NK-92 (cell line): ENCODE results near the gene FGD3.
"Not testable (repeated sequence)": the region's sequence is repeated elsewhere in the genome, so short reads cannot be mapped to it uniquely, and the experiment has no call there.

Experiments used
- DNase-seq: peaks from one replicate; lab custom pipeline; 2025; ENCODE audit not compliant: unreplicated experiment; lab: John Stamatoyannopoulos, UW

The FGD3 gene

DNA sequence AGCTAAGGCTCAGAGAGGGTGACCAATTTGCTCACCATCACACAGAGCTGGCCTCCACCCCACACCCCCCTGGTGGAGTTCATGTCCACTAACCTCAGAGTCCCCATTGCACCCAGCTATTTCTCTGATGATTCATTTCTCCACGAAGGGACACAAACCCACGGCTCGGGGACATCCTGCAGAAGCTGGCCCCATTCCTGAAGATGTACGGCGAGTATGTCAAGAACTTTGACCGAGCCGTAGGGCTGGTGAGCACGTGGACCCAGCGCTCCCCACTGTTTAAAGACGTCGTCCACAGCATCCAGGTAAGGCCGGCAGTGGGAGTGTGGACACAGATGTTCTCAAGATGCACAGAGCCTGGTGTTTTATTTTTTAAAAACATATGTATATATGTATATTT, 58.6 kb downstream of the FGD3 start:
- no peak for DNase-seq

GRCh38 chr9:93007529-93008058, 60.3 kb downstream of the FGD3 start:
- no peak for DNase-seq

DNA sequence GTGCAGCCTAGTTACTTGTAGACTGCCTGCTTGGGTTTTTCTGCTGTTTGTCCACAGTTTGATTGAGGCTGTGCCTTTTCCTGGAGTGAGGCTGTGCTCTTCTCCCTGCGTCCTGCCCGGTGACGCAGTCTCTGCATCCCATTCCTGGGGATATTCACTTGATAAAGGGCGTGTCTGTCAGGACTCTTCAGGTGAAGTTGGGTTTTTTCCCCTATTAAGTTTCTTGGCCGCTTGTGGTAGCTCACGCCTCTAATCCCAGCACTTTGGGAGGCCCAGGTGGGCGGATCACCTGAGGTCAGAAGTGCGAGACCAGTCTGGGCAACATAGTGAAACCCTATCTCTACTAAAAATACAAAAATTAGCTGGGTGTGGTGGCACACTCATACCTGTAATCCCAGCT, 61.1 kb downstream of the FGD3 start:
- no peak for DNase-seq

DNA sequence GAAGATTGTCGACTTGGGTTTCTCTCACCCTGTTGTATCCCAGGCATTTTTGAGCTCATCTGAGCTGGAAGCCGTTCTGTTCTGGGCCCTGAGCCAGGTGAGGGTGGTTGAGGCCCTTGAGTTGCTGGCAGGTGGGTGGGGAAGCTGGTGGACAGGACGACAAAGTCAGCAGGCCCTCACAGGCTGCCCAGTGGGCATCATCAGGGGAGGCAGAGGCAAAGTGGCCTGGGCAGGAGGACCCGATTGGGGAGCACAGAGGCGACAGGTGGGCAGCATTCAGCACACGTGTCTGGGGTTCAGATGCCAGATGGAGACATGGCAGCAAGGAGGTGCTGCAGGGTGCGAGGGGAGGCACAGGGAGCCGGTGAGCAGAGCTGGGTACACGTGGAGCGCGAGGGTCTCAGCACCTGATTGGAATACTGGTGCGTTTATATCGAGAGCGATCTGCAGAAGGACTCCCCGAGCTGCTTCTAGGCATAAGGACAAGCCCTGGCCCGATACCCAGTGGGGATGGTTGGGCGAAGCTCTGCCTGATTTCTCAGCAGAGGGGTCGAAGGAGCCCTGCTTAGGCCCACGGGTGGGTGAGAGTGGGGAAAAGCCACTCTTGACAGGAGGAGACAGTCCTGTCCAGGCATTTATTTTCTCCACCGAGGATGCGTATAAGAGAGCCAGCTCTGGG, 62.2 kb downstream of the FGD3 start:
- DNase-seq = no peak

GRCh38 chr9:93010056-93010455, 62.7 kb downstream of the FGD3 start:
- no peak for DNase-seq

GRCh38 chr9:93010704-93011103, 63.4 kb downstream of the FGD3 start:
- no peak for DNase-seq

DNA sequence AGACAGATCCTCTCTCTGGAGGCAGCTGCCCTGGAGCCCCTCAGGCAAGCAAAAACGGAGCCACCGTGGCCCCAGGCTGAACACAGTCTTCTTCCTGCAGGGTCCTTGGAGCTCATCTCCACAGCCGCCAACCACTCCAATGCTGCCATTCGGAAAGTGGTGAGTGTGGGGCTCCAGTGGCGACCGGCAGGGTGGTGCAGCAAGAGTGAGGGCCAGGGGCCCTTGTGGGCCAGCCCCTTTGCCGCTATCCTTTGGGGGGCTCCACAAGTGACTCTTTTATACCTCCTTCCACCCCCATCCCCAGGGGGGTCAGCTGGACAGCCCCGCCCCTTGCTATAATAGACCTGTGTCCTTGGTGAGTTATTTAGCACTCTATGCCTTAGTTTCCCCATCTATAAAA, 63.8 kb downstream of the FGD3 start:
- no peak for DNase-seq

DNA sequence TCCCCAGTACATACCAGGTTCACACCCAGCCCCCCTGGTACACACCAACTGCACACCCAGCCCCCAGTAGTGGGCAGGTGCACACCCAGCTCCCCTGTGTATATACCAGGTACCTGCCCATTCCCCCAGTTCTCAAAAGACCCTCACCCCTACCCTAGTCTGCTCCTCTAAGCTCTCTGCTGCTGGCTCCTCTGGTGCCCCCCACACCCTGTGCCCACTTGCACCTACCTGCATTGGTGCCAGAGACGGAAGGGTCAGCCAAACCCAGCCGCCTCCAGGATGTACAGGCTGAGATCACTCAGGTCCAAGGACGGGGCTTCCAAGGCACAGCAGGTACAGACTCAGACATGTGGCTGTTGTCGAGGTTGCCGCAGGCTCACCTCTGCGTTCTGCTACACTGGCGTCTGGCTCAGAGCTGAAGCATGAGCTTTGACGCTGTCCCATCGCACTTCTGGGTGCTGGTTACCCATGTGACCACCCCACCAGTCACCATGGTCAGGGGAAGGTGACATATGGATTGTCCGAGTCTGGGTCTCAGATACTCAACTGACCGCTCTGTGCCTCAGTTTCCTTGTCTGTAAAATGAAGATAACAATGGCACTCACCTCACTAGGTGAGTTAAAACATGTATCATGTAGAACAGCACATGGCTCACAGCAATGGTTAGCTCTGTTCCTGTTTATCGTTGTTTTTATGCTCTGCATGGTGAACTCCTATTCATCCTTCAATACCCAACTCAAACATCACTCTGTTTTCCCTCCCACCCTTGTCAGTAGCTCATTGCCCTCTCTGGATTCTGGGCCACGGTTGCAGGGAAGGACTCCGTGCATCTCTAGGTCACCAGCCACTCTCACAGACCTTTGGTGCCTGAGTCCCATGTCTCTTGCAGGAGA, 65.9 kb downstream of the FGD3 start:
- no peak for DNase-seq

DNA sequence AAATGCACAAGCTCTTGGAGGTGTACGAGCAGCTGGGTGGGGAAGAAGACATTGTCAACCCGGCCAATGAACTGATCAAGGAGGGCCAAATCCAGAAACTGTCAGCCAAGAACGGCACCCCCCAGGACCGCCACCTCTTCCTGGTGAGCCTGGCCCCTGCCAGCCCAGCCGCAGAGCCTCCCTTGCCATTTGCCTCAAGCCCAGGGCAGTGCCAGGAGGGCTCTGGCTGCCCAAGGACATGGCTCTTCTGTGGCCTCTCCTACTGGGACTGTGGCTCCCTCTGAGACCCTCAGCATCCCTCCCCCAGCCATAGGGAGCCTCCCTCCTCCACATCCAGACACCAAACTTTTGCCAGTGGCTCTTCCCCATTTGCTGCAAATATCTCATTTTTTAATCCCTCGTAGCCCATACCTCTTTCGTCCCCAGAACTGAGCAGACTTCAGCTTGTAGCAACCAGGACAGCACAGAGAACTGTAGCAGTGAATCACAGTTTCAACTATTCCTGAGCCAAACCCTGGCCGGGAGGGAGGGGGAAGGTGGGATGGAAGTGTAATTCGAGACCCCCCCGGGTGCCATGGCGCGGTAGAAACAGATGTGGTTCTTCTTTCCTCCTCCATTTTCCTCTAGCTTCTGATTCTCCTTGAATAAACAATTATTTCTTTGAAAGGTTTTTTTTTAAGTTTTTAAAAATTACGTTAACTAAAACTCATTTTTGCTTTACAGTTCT, 66.7 kb downstream of the FGD3 start:
- DNase-seq = no peak

GRCh38 chr9:93015190-93015589, 67.9 kb downstream of the FGD3 start:
- DNase-seq = not testable (repeated sequence)

- no peak for DNase-seq
Observed at GRCh38 chr9:93017621-93018020, 70.3 kb downstream of the FGD3 start.

DNA sequence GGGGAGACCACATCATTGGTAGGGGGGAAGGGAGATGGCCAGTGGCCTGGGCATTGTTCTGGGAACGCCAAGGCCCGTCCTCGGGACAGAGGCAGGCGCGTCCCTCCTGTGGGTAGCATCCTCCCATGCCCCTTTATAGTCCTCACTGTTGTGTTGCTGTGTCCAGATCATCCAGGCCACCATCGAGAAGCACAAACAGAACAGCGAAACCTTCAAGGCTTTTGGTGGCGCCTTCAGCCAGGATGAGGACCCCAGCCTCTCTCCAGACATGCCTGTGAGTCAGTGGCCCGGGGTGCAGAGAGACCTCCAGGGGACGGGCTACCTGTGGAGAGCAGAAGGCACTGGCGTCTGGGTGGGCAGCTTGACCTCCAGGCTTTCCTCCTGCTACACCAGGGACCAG, 72.8 kb downstream of the FGD3 start:
- no peak for DNase-seq

DNA sequence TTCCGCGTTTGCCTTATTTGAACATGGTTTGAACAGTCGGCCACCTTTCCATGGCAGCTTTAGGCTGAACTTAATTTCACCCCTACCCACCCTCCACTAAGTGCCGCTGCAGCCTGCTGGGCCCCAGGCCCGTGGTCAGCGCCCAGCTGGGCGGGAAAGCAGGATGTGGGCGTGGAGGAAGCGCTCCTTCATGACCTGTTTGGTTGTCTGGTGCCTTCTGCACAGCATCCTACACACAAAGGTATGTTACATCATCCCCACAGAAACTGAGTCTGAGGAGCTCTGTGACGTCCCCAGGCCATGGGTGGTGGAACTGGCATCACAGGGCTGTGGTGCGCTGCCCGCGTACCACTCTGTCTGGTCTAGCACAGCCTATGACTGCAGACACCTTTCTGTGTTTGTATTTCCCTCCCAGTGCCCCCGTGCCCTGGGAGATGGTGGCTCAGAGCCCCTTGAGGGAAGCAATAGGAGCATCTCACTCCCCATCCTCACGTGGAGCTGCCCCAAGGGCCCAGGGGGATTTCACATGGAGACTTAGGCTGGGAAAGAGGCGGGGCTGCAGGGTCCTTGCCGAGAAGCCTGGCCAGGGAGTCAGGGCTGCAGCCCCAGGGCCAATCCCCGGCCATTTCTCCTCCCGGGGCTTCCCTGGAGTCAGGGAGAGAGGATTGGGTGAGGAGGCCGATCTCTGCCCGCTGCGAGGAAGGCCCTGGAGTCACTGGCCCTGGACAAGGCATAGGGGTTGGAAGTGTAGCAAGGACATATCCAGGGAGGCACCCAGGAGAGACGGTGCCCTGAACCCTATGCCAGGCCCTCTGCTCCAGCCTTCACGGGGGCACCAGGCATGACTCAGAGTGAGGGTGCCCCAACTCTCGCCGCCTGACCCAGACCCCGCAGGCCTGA, 73.7 kb downstream of the FGD3 start:
- no peak for DNase-seq

- no peak for DNase-seq
Observed at GRCh38 chr9:93022066-93022465, 74.7 kb downstream of the FGD3 start.

DNA sequence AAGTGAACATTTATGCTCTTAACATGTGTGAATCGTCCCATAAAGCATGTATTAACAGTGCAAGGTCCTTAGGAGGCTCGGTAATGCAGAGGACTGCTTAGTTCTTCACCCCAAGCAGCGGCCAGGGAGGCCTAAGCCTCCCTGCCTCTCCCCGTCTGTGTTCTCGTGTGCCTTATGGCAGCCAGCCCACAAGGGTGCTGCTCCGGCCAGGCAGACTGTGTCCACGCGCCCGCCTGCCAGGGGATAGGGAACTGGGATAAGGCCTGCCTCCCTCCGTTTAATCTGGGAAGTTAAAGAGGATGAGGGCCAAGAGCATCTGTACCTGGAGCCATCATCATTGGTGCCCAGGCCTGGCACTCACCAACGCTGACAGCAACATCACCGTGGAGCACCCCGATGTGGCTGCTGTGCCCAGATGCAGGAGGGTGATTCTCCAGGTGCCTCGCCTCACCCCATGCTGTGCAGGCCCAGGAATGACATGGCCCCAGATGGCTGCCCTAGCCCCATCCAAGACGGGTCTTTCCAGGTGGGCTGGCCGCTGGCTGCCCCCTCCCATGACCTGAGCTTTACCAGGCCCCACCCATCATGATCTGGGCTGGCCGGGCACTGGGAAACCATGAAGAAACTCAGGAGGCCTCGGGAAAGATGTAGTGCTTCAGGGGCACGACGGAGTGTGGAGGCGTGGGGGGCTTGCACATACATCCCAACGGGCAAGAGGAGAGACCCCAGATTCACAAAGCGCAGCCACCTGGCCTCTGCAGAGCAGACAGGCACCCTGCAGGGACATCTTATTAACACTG, 75.6 kb downstream of the FGD3 start:
- DNase-seq = no peak

GRCh38 chr9:93023521-93023815, 76.1 kb downstream of the FGD3 start:
- DNase-seq = no peak

DNA sequence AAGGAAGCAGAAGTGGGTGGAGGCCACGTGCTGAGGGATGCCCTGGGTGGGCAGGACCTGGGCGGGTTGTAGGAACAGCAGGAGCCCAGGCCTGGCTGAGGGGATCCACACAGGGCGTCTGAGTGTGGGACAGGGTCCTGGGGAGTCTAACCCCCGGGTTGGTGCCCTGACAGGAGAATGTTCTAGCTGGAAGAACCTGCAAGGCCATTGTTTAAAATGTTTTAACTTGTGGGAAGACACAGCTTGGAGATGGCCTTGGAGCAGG, 77.3 kb downstream of the FGD3 start:
- DNase-seq = no peak

DNA sequence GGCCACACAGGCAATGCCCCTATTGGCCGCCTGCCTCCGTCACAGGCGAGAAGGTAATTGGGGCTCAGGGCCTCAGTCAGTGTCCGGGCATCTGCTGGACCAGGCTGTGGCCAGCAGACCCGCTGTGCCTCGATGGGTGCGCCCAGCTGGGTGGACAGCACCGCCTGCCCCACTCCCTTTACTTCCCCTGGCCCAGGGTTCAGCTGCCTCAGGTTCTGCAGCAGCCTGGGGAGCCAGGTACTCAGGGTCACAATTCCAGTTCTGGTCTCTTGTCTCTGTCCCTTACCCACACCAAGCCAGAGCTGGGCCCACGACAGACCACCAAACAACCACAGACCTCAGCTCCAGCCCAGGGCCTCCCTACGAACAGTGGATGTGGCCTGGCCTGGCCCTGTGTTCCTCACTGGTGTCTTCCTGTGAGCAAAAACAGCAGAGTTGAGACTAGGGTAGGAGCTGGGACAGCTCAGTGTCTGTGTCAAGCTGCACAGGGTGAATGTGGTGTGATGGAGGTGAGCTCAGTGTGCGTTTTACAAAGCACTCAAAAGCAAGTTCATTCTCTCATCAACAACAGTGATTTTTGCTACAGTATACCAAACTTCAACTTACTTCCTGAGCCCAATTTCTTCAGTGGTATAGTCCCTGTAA, 77.8 kb downstream of the FGD3 start:
- no peak for DNase-seq

DNA sequence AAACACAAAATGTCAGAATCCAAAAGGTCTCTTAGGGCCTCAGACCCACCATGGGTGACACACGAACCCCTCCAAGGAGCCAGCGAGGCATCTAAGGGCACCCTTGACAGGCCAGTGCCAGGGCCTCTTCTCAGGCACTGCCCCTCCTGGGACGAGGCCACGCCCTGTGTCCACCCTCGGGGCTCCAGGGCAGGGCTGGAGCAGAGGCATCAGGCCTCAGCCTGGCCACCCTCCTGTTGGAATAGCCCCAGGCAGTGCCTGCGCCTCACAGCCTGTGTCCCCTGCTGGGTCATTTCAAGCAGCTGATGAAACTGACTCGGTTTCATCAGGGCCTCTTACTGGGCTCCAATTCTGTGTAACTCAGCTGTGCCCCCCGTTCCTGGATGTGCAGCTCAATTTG, 78.4 kb downstream of the FGD3 start:
- no peak for DNase-seq

DNA sequence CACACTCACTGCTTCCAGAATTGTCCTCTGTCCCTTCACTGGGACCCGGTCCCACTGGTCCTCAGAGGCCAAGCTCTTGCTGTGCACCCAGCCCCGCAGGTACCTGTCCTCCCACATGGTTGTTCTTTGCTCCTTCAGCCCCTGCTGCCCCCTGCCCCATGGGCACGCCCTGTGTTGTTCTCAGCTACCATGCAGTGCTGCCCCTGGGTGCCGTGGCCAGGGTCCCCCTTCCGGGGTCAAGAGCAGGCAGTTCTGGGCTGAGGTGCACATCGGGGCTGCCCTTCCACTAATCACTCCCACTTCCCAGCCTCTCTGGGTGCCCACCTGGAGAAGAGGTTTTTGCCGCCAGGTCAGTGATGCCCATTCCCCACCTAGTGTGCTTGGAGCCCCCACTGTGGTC, 79.3 kb downstream of the FGD3 start:
- DNase-seq = no peak
